Nephron (organoid): ENCODE data around the gene ABHD16B.

Experiments
- H3K27ac Mint-ChIP-seq, 3 experiments: 2 replicates each; pipeline ENCODE4 v1.8.0; 2020; ENCODE audit warnings: mixed read lengths in 3 of 3, mild to moderate bottlenecking in 2 of 3, moderate library complexity in 1 of 3
- H3K27me3 Mint-ChIP-seq: 2 replicates; pipeline ENCODE4 v1.8.0; 2021; ENCODE audit warnings: low read depth, mild to moderate bottlenecking, moderate library complexity, mixed read lengths
- H3K36me3 Mint-ChIP-seq: 2 replicates; pipeline ENCODE4 v1.8.0; 2020; ENCODE audit warnings: low read depth, mixed read lengths
- H3K4me1 Mint-ChIP-seq: 2 replicates; pipeline ENCODE4 v1.8.0; 2020; ENCODE audit warnings: mixed read lengths
- H3K4me3 Mint-ChIP-seq, 3 experiments: 2 replicates each; pipeline ENCODE4 v1.8.0; 2020; ENCODE audit warnings: mild to moderate bottlenecking in 3 of 3, mixed read lengths in 3 of 3, moderate library complexity in 2 of 3
- H3K9me3 Mint-ChIP-seq: 2 replicates; pipeline ENCODE4 v1.8.0; 2020; ENCODE audit warnings: mixed read lengths
- TF ChIP-seq, protein P1 (sequence below), 3 experiments: fragments of 200-600 bp; sonication (generic); IDR thresholded peaks; one replicate each; pipeline ENCODE4 v1.5.0; 2021; ENCODE audit warnings: antibody characterized with exemption in 3 of 3; ENCODE audit not compliant: unreplicated experiment in 3 of 3

Gene ABHD16B

DNA sequence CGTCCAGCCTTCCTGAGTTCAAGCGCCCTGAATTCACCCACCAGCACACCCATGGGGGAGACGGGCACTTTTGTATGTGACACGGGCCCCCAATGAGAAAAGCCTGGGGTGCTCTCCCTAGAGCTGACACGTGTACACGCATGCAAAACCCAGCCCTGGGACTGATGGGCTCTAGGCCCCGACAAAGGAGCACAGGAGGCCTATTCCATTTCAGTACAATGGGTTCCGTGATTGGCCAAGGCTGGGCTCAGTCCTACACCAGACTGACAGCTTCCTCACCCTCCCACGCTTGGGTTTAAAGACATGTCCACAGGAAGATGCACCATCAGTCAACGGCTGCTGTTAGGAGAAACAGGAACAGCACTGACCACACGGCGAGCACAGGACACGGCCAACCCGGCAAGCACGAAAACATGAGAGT, 39.0 kb upstream of the ABHD16B start:
- peaks cover 8% of the 10 kb centered on the region for H3K27me3 Mint-ChIP-seq
- TF ChIP-seq, protein P1, sequence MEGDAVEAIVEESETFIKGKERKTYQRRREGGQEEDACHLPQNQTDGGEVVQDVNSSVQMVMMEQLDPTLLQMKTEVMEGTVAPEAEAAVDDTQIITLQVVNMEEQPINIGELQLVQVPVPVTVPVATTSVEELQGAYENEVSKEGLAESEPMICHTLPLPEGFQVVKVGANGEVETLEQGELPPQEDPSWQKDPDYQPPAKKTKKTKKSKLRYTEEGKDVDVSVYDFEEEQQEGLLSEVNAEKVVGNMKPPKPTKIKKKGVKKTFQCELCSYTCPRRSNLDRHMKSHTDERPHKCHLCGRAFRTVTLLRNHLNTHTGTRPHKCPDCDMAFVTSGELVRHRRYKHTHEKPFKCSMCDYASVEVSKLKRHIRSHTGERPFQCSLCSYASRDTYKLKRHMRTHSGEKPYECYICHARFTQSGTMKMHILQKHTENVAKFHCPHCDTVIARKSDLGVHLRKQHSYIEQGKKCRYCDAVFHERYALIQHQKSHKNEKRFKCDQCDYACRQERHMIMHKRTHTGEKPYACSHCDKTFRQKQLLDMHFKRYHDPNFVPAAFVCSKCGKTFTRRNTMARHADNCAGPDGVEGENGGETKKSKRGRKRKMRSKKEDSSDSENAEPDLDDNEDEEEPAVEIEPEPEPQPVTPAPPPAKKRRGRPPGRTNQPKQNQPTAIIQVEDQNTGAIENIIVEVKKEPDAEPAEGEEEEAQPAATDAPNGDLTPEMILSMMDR (IDR thresholded peaks at IDR 0.05; ENCODE audit: unreplicated experiment in 3 of 3), result no peak
- H3K4me1 Mint-ChIP-seq, result peaks cover 29% of the 10 kb centered on the region
- H3K9me3 Mint-ChIP-seq, result no peaks in the 10 kb centered on the region
- peaks cover 24% of the 10 kb centered on the region for H3K36me3 Mint-ChIP-seq
- H3K27ac Mint-ChIP-seq, result peak overlapping the region in 1 of 3 experiments; percentile 47
- H3K4me3 Mint-ChIP-seq, result no peak overlapping the region

DNA sequence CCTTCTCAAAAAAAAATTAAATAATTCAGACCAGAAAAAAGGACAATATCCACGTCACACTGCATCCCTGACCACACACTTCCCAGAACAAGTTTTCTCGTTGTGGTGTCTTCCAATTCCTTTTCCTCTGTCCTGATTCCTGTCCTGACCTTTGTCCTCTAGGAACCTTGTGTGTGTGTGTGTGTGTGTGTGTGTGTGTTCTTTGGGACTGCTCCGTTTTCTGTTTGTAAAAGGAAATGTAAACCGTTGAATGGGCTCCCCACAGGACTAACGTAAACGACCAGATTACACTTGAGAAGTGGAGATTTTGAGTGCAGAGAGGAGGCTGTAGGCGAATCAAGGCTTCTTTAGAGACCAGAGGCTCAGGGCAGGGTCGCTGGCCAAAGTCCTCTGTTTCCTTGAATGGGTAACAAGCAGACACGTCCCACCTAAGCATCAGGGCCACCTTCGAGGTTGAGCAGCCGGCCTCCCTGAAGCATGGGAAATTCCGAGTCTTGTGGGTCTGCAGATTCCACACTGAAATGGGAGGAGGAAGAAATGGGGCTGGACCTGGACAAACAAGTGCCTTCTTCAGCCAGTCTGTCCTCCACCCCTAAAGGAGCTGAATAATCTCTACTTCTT, 37.5 kb upstream of the ABHD16B start:
- Mint-ChIP-seq H3K4me1 (peaks cover 37% of the 10 kb centered on the region), H3K9me3 (no peaks in the 10 kb centered on the region), H3K27ac (peak overlapping the region in 2 of 3 experiments; percentile 28 to 62), H3K4me3 (peak overlapping the region in 1 of 3 experiments; percentile 25), H3K27me3 (peaks cover 8% of the 10 kb centered on the region), H3K36me3 (peaks cover 24% of the 10 kb centered on the region)
- TF ChIP-seq, protein P1 (IDR thresholded peaks at IDR 0.05; ENCODE audit: unreplicated experiment in 3 of 3), result no peak

DNA sequence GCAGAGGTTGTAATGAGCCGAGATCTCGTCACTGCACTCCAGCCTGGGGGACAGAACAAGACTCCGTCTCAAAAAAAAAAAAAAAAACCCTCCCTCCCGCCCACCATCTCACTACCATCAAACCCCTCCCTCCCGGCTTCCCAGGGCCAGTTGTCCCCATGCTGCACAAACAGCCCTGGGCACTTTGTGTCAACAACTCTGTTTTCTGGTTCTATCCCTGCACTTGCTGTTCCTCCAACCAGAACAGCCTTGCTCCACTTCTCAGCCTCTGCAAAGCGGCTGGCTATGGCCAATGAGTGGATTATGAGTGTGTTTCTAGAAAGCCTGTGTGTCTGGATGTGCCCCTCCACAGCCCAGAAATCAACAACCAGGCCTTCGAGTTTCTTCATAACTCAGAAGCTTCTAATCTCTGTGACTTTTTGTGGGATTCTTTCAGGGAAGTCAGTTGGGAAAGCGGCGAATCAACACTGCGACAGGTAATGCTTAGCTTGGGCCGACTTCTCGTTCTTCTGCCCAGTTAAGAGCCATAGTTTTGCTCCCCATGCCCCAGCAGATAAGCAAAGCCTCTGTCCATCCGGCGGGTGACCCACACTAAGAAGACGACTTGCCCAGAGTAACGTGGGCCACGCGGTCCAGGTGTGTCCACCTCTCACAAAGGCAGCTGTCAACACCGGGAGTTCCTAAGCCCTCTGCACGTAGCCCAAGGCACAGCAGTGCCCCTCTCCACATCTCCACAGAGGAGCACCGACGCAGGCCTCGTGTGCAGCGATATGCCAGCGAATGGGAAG, 35.8 kb upstream of the ABHD16B start:
- peak overlapping the region; percentile 15 to 47 (median 17) for H3K4me3 Mint-ChIP-seq
- peaks cover 24% of the 10 kb centered on the region for H3K36me3 Mint-ChIP-seq
- TF ChIP-seq, protein P1 (IDR thresholded peaks at IDR 0.05; ENCODE audit: unreplicated experiment in 3 of 3), result no peak
- H3K9me3 Mint-ChIP-seq, result no peaks in the 10 kb centered on the region
- H3K27ac Mint-ChIP-seq, result peak overlapping the region; percentile 10 to 44 (median 33)
- peaks cover 18% of the 10 kb centered on the region for H3K27me3 Mint-ChIP-seq
- peaks cover 45% of the 10 kb centered on the region for H3K4me1 Mint-ChIP-seq

DNA sequence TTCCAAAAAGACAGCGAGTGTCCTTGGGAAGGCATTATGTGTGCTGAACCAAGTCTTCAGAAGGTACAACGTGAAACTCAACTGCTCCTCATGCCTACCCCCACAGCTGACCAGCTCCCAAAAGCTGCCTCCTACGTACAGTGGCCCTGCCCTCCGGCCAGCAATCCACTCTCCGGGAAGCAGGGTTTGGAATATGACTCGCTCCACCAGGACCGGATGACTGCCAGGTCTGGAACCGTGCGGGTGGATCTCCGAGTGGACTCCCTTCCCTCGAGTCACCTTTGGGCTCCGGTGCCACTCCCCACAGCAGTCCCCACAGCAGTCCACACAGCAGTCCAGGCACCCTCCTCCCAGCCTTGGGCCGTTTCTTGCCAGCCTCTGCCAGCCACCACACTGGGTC, 34.5 kb upstream of the ABHD16B start:
- Mint-ChIP-seq H3K36me3 (peaks cover 22% of the 10 kb centered on the region), H3K27me3 (peaks cover 18% of the 10 kb centered on the region), H3K4me1 (peaks cover 44% of the 10 kb centered on the region), H3K27ac (no peak overlapping the region), H3K9me3 (no peaks in the 10 kb centered on the region), H3K4me3 (peak overlapping the region in 1 of 3 experiments; percentile 15)
- TF ChIP-seq, protein P1 (IDR thresholded peaks at IDR 0.05; ENCODE audit: unreplicated experiment in 3 of 3), result no peak

DNA sequence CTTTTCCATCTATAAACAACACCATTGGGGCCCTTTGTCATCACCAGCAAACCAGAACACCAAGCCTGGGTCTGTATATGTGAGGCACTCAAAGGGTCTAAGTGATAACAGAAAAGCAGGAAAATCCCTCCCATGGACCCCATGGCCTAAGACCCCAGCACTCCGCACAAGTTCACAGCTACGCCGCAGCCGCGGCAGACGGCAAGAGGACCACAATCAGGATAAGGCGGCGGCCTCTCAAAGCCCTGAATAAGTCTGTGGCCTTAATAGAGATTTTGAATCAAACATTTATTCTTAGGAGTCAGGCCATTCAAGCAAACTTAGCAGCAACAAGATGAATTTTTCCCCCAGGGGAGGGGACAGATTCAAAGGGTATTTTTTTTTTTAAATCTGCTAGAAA, 33.2 kb upstream of the ABHD16B start:
- Mint-ChIP-seq H3K4me3 (peak overlapping the region; percentile 91 to 96 (median 95)), H3K9me3 (no peaks in the 10 kb centered on the region), H3K27me3 (peaks cover 18% of the 10 kb centered on the region), H3K4me1 (peaks cover 38% of the 10 kb centered on the region), H3K36me3 (peaks cover 14% of the 10 kb centered on the region), H3K27ac (peak overlapping the region; percentile 64 to 95 (median 94))
- TF ChIP-seq, protein P1 (IDR thresholded peaks at IDR 0.05; ENCODE audit: unreplicated experiment in 3 of 3), result no peak
